AG04450 (cell line): ENCODE data around the gene MACROD2. TPM values are rescaled to one million over a fixed set of nuclear protein-coding genes. Genes with fewer than 3 reads are reported as not detected.
A peak's percentile ranks its signal among the peaks of the same experiment; 100 is the strongest.

Experiments used
- CTCF ChIA-PET: fragments of 300-600, 350-600 bp; formaldehyde crosslinking; extraction: SDS; loops from one replicate; lab custom pipeline; 2022; ENCODE audit warnings: antibody characterized with exemption, inconsistent platforms; lab: Charles Lee
- POLR2A ChIA-PET: fragments of 350-600 bp; formaldehyde crosslinking; extraction: SDS; loops from one replicate; lab custom pipeline; 2021; ENCODE audit warnings: antibody characterized with exemption, inconsistent platforms; lab: Yijun Ruan, JAX
- DNase-seq: peaks from one replicate; pipeline ENCODE4 v3.0.0-alpha.2; 2011; ENCODE audit warnings: low read depth, low spot score
- H3K27ac ChIP-seq: one replicate; pipeline ENCODE4 v1.5.1; 2012; ENCODE audit warnings: low read depth, low read length, control low read depth
- H3K27me3 ChIP-seq: one replicate; pipeline ENCODE4 v1.6.0; 2012; ENCODE audit warnings: low read length; ENCODE audit not compliant: control insufficient read depth, insufficient read depth
- H3K4me3 ChIP-seq: 2 replicates; pipeline ENCODE4 v1.5.1; 2011; ENCODE audit warnings: mild to moderate bottlenecking, low read depth, low read length, control low read depth
- H3K9me3 ChIP-seq: 2 replicates; pipeline ENCODE4 v1.5.1; 2012; ENCODE audit warnings: low read length; ENCODE audit not compliant: control insufficient read depth, insufficient read depth
- CTCF ChIP-seq: IDR thresholded peaks from 2 replicates; pipeline ENCODE4 v1.5.1; 2011; ENCODE audit warnings: low read depth, low read length, control low read depth, inconsistent platforms
- polyA plus RNA-seq: library from polyadenylated mRNA; depleted of rRNA; stranded (reverse); fragments of >200 nt; gene quantifications from 2 replicates; pipeline ENCODE4 v1.2.3, GENCODE V29; 2011

Gene MACROD2
- polyA plus RNA-seq, 1 experiment: 0.02 TPM

GRCh38 chr20:15224199-15224598 lies 1228.9 kb downstream of the MACROD2 start:
- no peak for DNase-seq
- H3K9me3 ChIP-seq: no peaks in the 10 kb centered on the region
- CTCF ChIA-PET: interaction anchor here (0.7 kb wide), 1 partner anchor 477 kb away, joined by 6 read pairs; no protein-coding TSS in a partner anchor
- TF ChIP-seq CTCF: no peak
- POLR2A ChIA-PET: no interaction called here
- H3K27me3 ChIP-seq: no peaks in the 10 kb centered on the region
- H3K27ac ChIP-seq: no peak overlapping the region
- no peak overlapping the region for H3K4me3 ChIP-seq

GRCh38 chr20:15227102-15227501 lies 1231.8 kb downstream of the MACROD2 start:
- POLR2A ChIA-PET: no interaction called here
- DNase-seq: no peak
- CTCF ChIA-PET: no interaction called here
- Histone ChIP-seq H3K27ac (no peak overlapping the region), H3K27me3 (no peaks in the 10 kb centered on the region), H3K4me3 (no peak overlapping the region), H3K9me3 (no peaks in the 10 kb centered on the region)
- TF ChIP-seq CTCF: no peak

- CTCF ChIA-PET: no interaction called here
Observed at GRCh38 chr20:15232243-15232642, 1236.9 kb downstream of the MACROD2 start.

GRCh38 chr20:15235471-15236198 lies 1240.3 kb downstream of the MACROD2 start:
- no peak for DNase-seq
- no peak overlapping the region for H3K4me3 ChIP-seq
- no peaks in the 10 kb centered on the region for H3K9me3 ChIP-seq
- no peak for TF ChIP-seq CTCF
- POLR2A ChIA-PET: no interaction called here
- H3K27ac ChIP-seq: no peak overlapping the region
- H3K27me3 ChIP-seq: no peaks in the 10 kb centered on the region
- CTCF ChIA-PET: no interaction called here

More at GRCh38 chr20:15232243-15232642, 1236.9 kb downstream of the MACROD2 start:
- POLR2A ChIA-PET: no interaction called here
- no peak overlapping the region for H3K27ac ChIP-seq
- no peaks in the 10 kb centered on the region for H3K27me3 ChIP-seq
- TF ChIP-seq CTCF: no peak
- no peak overlapping the region for H3K4me3 ChIP-seq
- H3K9me3 ChIP-seq: no peaks in the 10 kb centered on the region
- no peak for DNase-seq

GRCh38 chr20:15236812-15237211 lies 1241.5 kb downstream of the MACROD2 start:
- H3K27me3 ChIP-seq: no peaks in the 10 kb centered on the region
- POLR2A ChIA-PET: no interaction called here
- H3K27ac ChIP-seq: no peak overlapping the region
- no peak overlapping the region for H3K4me3 ChIP-seq
- peak; percentile 47 for TF ChIP-seq CTCF
- no peak for DNase-seq
- CTCF ChIA-PET: no interaction called here
- H3K9me3 ChIP-seq: no peaks in the 10 kb centered on the region
